Measurements from ENCODE around the gene GOLIM4.

GRCh38 chr3:167983583-167983982 lies 112.1 kb downstream of the GOLIM4 start:
- TF ChIP-seq CTCF (IDR thresholded peaks at IDR 0.05) (no peak), POLR2A (IDR thresholded peaks at IDR 0.05; ENCODE audit: low read length) (no peak), EP300 (IDR thresholded peaks at IDR 0.05) (no peak), POLR2AphosphoS2 (conservative IDR thresholded peaks at IDR 0.05; ENCODE audit: low read length) (no peak), RAD21 (conservative IDR thresholded peaks at IDR 0.05 in 1 of 2, IDR thresholded peaks at IDR 0.05 in 1 of 2) (no peak), SREBF2 (IDR thresholded peaks at IDR 0.05) (no peak), RFX5 (IDR thresholded peaks at IDR 0.05) (no peak), SMC3 (IDR thresholded peaks at IDR 0.05) (no peak), TP53 (CRISPR knock-in tag; IDR thresholded peaks at IDR 0.05) (no peak), CHD2 (IDR thresholded peaks at IDR 0.05; ENCODE audit: low read length, partially characterized antibody) (no peak), CEBPB (IDR thresholded peaks at IDR 0.05) (no peak), GATA3 (IDR thresholded peaks at IDR 0.05; ENCODE audit: borderline replicate concordance) (no peak)
- TF ChIP-seq, protein P1, sequence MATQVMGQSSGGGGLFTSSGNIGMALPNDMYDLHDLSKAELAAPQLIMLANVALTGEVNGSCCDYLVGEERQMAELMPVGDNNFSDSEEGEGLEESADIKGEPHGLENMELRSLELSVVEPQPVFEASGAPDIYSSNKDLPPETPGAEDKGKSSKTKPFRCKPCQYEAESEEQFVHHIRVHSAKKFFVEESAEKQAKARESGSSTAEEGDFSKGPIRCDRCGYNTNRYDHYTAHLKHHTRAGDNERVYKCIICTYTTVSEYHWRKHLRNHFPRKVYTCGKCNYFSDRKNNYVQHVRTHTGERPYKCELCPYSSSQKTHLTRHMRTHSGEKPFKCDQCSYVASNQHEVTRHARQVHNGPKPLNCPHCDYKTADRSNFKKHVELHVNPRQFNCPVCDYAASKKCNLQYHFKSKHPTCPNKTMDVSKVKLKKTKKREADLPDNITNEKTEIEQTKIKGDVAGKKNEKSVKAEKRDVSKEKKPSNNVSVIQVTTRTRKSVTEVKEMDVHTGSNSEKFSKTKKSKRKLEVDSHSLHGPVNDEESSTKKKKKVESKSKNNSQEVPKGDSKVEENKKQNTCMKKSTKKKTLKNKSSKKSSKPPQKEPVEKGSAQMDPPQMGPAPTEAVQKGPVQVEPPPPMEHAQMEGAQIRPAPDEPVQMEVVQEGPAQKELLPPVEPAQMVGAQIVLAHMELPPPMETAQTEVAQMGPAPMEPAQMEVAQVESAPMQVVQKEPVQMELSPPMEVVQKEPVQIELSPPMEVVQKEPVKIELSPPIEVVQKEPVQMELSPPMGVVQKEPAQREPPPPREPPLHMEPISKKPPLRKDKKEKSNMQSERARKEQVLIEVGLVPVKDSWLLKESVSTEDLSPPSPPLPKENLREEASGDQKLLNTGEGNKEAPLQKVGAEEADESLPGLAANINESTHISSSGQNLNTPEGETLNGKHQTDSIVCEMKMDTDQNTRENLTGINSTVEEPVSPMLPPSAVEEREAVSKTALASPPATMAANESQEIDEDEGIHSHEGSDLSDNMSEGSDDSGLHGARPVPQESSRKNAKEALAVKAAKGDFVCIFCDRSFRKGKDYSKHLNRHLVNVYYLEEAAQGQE (IDR thresholded peaks at IDR 0.05): no peak

Measured in A549 (cell line).